ENCODE data around the gene PHF21B. TPM values are rescaled to one million over a fixed set of nuclear protein-coding genes. Genes with fewer than 3 reads are reported as not detected.

PHF21B gene
- total RNA-seq, 4 donors from 2014 or later = 0.50 to 9.4 (median 1.8) TPM; not detected in 1

DNA sequence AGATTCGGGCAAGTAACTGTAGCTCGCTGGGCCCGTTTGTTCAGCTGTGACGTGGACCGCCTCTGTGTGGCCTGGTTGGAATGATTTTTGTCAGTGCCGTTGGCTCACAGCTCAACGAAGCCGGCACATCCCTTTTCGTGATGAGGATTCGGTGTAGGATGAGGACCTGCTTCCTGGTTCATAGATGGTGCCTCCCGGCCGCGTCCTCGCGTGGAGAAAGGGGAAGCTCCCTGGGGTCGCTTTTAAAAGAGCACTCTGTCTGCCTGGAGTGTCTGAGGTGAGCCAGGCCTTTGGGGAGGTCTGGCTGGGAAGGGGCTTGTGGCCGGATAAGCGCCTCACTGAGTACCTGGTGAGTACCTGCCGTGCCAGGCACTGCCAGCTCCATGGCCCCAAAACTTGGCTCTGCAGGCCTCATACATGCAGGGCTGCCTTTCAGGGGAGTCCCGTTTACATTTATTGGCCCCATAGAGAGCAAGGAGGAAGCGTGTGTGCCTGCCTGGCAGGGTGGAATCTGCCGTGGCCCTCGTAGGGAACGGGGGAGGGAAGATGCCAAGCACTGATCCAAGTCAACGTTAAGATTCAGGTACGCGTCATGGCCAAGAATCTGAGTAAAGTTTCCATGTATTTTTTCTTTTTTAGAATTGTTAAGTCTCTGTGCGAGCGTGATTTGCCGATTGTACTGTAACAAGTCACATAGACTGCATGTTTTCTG, 169.0 kb downstream of the PHF21B start:
- intact Hi-C loops (cut with DNase I) = no loop called here
- Histone ChIP-seq H3K9me3 (peaks cover 0 to 18% (median 10%) of the 10 kb centered on the region in 4 donors), H3K4me3 (no peak overlapping the region), H3K27me3 (peaks cover 0 to 57% (median 0%) of the 10 kb centered on the region in 4 donors), H3K36me3 (no peaks in the 10 kb centered on the region), H3K4me1 (peaks cover 0 to 7% (median 0%) of the 10 kb centered on the region in 4 donors), H3K27ac (replicated peaks in 1 of 4) (no peak overlapping the region)
- TF ChIP-seq EP300 (IDR thresholded peaks at IDR 0.05) (no peak), CTCF (IDR thresholded peaks at IDR 0.05) (no peak), POLR2AphosphoS5 (IDR thresholded peaks at IDR 0.05) (no peak), POLR2A (IDR thresholded peaks at IDR 0.05; ENCODE audit: low read depth) (no peak)
- WGBS = 87% methylated on average over 21 of the region's 30 CpGs
- no peak for DNase-seq (ENCODE audit: extremely low spot score)

GRCh38 chr22:44839721-44840120, 170.1 kb downstream of the PHF21B start:
- intact Hi-C loops (cut with DNase I) = no loop called here
- no peak for DNase-seq (ENCODE audit: extremely low spot score)
- Histone ChIP-seq H3K4me1 (peaks cover 0 to 7% (median 0%) of the 10 kb centered on the region in 4 donors), H3K4me3 (no peak overlapping the region), H3K36me3 (no peaks in the 10 kb centered on the region), H3K27me3 (peaks cover 0 to 52% (median 0%) of the 10 kb centered on the region in 4 donors), H3K9me3 (peaks cover 0 to 26% (median 20%) of the 10 kb centered on the region in 4 donors), H3K27ac (replicated peaks in 1 of 4) (no peak overlapping the region)
- 86% methylated on average over 13 of the region's 13 CpGs for WGBS
- TF ChIP-seq POLR2AphosphoS5 (IDR thresholded peaks at IDR 0.05) (no peak), CTCF (IDR thresholded peaks at IDR 0.05) (no peak), EP300 (IDR thresholded peaks at IDR 0.05) (no peak)

DNA sequence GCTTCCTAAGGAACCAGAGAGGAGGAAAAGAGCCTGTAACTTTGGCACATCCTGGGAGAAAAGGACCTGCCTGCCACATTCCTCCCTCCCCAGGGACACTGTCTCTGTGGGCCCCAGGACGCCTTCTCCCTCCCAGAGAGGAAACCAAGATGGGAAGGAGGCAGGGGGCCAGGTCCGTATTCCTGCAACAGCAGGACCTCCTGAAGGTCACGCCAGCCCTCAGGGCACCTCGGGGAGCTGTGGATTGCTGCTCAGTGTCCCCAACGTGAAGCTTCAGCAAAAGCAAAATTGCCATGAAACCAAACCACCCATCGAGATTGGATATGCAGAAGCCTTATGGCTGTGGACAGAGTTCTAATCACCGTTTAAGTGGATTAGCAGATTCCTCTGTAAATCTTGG, 170.7 kb downstream of the PHF21B start:
- Histone ChIP-seq H3K4me3 (no peak overlapping the region), H3K36me3 (no peaks in the 10 kb centered on the region), H3K27ac (replicated peaks in 1 of 4) (no peak overlapping the region), H3K4me1 (peaks cover 0 to 7% (median 0%) of the 10 kb centered on the region in 4 donors), H3K9me3 (peaks cover 0 to 25% (median 23%) of the 10 kb centered on the region in 4 donors), H3K27me3 (peaks cover 0 to 52% (median 0%) of the 10 kb centered on the region in 4 donors)
- DNase-seq (ENCODE audit: extremely low spot score) = no peak
- intact Hi-C loops (cut with DNase I) = no loop called here
- WGBS = 56% methylated on average over 7 of the region's 7 CpGs
- no peak for TF ChIP-seq CTCF (IDR thresholded peaks at IDR 0.05)
- TF ChIP-seq POLR2AphosphoS5 (IDR thresholded peaks at IDR 0.05) = no peak
- TF ChIP-seq EP300 (IDR thresholded peaks at IDR 0.05) = no peak
- TF ChIP-seq POLR2A (IDR thresholded peaks at IDR 0.05; ENCODE audit: low read depth) = no peak

- intact Hi-C loops (cut with DNase I) = no loop called here
- H3K4me3 ChIP-seq = no peak overlapping the region
- TF ChIP-seq POLR2A (IDR thresholded peaks at IDR 0.05; ENCODE audit: low read depth) (no peak), POLR2AphosphoS5 (IDR thresholded peaks at IDR 0.05) (no peak), EP300 (IDR thresholded peaks at IDR 0.05) (no peak), CTCF (IDR thresholded peaks at IDR 0.05) (no peak)
- H3K27ac ChIP-seq (replicated peaks in 1 of 4) = no peak overlapping the region
- H3K36me3 ChIP-seq = no peaks in the 10 kb centered on the region
- peaks cover 0 to 27% (median 21%) of the 10 kb centered on the region in 4 donors for H3K9me3 ChIP-seq
- 49% methylated on average over 9 of the region's 16 CpGs for WGBS
- peaks cover 0 to 7% (median 0%) of the 10 kb centered on the region in 4 donors for H3K4me1 ChIP-seq
- peaks cover 0 to 52% (median 0%) of the 10 kb centered on the region in 4 donors for H3K27me3 ChIP-seq
- no peak for DNase-seq (ENCODE audit: extremely low spot score)
Measured at GRCh38 chr22:44838316-44839016, 171.3 kb downstream of the PHF21B start.

All from esophagus muscularis mucosa (tissue), 4 donors.